HG02610 (cell line): ENCODE measurements around the gene HIF3A.
"Not testable (repeated sequence)": the region's sequence is repeated elsewhere in the genome, so short reads cannot be mapped to it uniquely, and the experiment has no call there.

Experiments used
- ATAC-seq: cut with Tn5 transposase; IDR thresholded peaks from one replicate; pipeline ENCODE4 v1.9.1; 2021; ENCODE audit warnings: mild to moderate bottlenecking, moderate library complexity; ENCODE audit not compliant: unreplicated experiment

Gene HIF3A

GRCh38 chr19:46355234-46356148 is 58.6 kb downstream of the HIF3A start:
- no peak for ATAC-seq

GRCh38 chr19:46356149-46357055 is 59.6 kb downstream of the HIF3A start:
- no peak for ATAC-seq

DNA sequence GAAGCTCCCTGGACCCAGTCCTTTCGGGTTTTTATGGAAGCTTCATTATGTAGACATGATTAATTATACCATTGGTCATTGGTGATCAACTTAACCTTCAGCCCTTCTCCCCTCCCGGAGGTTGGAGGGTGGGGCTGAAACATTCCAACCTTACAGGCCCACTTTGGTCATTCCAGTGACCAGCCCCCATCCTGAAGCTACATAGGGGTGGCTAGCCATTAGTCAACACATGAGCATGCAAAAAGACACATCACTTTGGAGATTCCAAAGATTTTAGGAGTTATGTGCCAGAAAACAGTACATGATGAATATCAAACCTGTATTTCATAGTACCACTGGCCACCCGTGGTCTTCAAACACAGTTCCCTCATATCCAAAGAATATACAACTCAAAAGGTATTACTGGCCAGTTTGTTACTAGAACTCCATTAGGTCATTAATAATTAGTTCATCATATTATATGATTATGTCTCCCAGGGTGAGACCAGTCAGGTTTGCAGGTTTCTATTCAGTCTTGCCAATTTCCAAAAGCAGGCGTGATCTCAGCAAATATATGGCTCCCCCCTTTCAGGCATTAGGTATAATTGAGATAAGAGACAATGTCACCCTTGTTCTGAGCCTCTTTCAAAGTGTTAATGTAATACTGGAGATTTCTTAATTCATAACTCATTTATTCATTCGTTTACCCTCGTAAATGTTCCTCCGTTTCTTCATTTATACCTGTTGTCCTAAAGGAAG is 61.2 kb downstream of the HIF3A start:
- ATAC-seq, result no peak

DNA sequence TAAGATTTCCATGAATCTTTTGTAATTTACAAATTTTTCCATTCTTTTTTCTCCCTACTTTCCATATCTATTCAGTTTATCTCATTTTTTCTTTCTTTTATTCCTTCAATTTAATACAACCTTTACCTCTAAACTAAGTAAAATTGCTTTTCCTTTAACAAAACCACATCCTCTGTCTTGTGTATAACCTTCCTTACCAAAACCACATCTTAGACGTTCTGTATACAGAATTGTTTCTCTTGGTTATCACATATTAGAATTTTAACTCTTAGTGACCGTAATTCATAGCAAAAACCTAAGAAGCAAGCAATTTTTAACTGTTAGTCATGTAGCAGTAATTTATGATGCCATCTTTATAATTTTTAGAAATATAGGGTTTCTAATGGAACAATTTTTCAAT is 65.1 kb downstream of the HIF3A start:
- no peak for ATAC-seq

DNA sequence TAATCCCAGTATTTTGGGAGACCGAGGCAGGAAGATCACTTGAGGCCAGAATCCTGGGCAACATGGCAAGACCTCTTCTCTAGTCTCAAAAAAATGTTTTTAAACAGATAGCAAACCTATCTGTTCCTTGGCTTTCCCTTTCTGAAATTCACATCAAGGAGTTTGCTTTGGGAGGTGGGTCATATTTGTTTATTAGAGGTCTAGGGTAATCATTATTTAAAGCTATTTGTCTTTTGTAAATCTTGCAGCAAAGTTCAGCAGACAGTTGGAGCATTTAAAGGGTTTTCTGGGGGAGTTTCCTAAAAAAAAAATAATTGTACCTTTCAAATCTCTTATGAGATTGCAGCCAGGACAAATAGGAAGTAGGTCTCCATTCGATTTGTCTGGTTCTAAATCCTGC is 67.5 kb downstream of the HIF3A start:
- ATAC-seq, result no peak

DNA sequence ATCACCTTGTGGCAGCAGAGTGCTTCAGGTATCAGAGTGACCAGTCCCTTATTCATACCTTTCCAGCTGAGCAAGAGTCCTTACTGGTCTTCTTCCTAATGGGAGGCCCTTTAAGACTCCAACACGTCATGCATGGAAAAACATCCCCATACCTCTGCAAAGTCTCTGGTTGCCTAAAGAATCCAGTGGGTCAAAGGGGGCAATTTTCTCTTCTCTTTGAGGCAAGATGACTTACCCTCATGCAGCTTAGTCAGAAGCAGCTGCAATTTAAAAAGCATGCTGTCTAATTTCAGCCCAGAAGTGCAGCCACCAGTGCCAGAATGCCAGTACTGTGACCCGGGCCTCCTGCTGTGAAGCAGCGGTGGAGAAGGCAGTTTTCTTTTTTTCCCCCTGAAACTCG is 68.7 kb downstream of the HIF3A start:
- ATAC-seq, result no peak

- no peak for ATAC-seq
Observed at GRCh38 chr19:46366620-46367292, 69.9 kb downstream of the HIF3A start.

GRCh38 chr19:46367426-46367825 is 70.6 kb downstream of the HIF3A start:
- no peak for ATAC-seq

GRCh38 chr19:46368116-46368515 is 71.3 kb downstream of the HIF3A start:
- no peak for ATAC-seq

DNA sequence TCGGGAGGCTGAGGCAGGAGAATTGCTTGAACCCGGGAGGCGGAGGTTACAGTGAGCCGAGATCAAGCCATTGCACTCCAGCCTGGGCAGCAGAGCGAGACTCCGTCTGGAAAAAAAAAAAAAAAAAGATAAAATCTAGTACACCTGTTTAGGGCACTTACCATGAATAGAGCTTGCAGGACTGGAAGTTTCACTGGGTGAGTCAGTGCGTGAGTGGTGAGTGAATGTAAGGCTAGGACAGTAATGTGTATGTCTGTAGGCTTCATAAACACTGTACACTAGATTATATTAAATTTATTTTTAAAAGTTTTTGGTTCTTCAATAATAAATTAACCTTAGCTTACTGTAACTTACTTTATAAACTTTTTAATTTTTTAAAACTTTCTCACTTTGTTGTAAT is 73.0 kb downstream of the HIF3A start:
- ATAC-seq, result no peak

- no peak for ATAC-seq
Observed at GRCh38 chr19:46371371-46371901, 74.6 kb downstream of the HIF3A start.

GRCh38 chr19:46372901-46373490 is 76.2 kb downstream of the HIF3A start:
- no peak for ATAC-seq

GRCh38 chr19:46373491-46374359 is 76.9 kb downstream of the HIF3A start:
- no peak for ATAC-seq

- no peak for ATAC-seq
Observed at GRCh38 chr19:46374536-46375475, 78.0 kb downstream of the HIF3A start.

DNA sequence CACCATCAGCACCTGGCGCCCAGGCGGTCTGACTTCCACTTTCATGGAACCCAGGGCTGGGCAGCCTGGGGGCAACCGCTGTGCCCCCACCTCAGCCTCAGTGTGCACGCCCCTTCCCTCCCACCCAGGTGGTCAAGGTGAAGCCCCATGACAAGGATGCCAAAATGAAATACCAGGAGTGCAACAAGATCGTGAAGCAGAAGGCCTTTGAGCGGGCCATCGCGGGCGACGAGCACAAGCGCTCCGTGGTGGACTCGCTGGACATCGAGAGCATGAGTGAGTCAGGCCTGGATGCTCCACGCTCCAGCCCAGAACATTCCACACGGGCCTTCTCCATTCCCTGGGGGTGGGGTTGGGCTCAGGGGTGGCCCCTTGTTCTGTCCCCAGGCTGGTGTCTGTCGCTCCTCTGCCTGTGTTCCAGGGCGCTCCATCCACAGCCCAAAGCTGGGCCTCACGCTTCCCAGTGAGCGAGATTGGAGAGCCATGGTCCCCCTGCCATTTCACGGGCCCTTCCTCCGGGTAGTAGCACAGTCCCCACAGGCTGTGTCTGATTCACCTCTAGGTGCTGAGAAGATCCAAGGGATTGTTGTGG is 78.7 kb downstream of the HIF3A start:
- ATAC-seq, result not testable (repeated sequence)

GRCh38 chr19:46376241-46377153 is 79.7 kb downstream of the HIF3A start:
- no peak for ATAC-seq
